ENCODE data around the gene EHBP1.
A peak's percentile ranks its signal among the peaks of the same experiment; 100 is the strongest.

EHBP1 gene

DNA sequence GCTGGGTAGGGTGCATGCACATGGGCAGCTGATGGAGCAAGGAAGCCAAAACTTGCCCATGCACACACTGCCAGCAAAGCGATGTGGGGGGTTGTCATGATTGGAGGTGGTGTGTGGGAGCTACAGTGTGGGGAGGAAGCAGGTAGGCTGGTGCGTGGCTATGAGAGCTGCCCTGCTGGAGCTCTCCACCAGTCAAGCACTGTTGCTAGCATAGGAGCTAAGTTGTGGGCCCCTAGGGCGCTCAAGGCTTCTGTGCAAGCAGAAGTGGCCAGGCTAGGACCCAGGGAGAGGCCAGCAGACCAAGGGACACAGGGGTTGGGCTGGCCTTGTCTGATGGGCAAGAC lies 20.2 kb downstream of the EHBP1 start:
- peak overlapping the region in 1 of 2 experiments; percentile 21 for H3K18ac ChIP-seq (ENCODE audit: low read depth in 1 of 2, low read length in 2 of 2)
- no peak overlapping the region for H2BK5ac ChIP-seq (ENCODE audit: low read depth, low read length, poor library complexity, severe bottlenecking)
- peaks cover 0 to 56% of the 10 kb centered on the region in 2 experiments for H3K36me3 ChIP-seq (ENCODE audit: control insufficient read depth in 1 of 2, insufficient read depth in 2 of 2, low read depth in 1 of 2, low read length in 2 of 2)
- H2BK120ac ChIP-seq (ENCODE audit: low read depth, low read length), result no peak overlapping the region
- H2BK15ac ChIP-seq (ENCODE audit: low read depth, poor library complexity, severe bottlenecking), result no peak overlapping the region
- H2AFZ ChIP-seq (ENCODE audit: low read depth, low read length), result no peak overlapping the region
- peak overlapping the region in 1 of 2 experiments; percentile 4 for H3K14ac ChIP-seq (ENCODE audit: low read length in 2 of 2)
- H3K4me2 ChIP-seq (ENCODE audit: low read length, poor library complexity, severe bottlenecking), result no peak overlapping the region
- no peak overlapping the region for H3K27ac ChIP-seq (ENCODE audit: low read length, poor library complexity, severe bottlenecking)
- DNase-seq, result no peak
- no peak overlapping the region for H4K8ac ChIP-seq (ENCODE audit: low read length)
- H3K79me1 ChIP-seq (replicated peaks; ENCODE audit: low read length, poor library complexity, severe bottlenecking), result peaks cover 12% of the 10 kb centered on the region
- H3K4me1 ChIP-seq (ENCODE audit: control insufficient read depth, insufficient read depth, low read depth, low read length), result peaks cover 10% of the 10 kb centered on the region
- H3K23ac ChIP-seq (ENCODE audit: low read length in 2 of 2), result no peak overlapping the region
- H3K27me3 ChIP-seq (ENCODE audit: control insufficient read depth in 1 of 2, insufficient read depth in 1 of 2, low read length in 2 of 2), result no peaks in the 10 kb centered on the region
- no peak overlapping the region for H3K4me3 ChIP-seq (ENCODE audit: insufficient read depth in 1 of 2, low read depth in 1 of 2, low read length in 2 of 2)
- H2BK12ac ChIP-seq (ENCODE audit: low read length in 2 of 2), result no peak overlapping the region
- 99% methylated on average over 3 of the region's 3 CpGs for WGBS
- no peak overlapping the region for H2AK5ac ChIP-seq (ENCODE audit: low read length, severe bottlenecking)
- no peaks in the 10 kb centered on the region for H3K9me3 ChIP-seq (ENCODE audit: control insufficient read depth, low read length)
- no peak overlapping the region for H3K4ac ChIP-seq (ENCODE audit: low read depth in 1 of 2, low read length in 2 of 2)
- no peak overlapping the region for H4K91ac ChIP-seq (ENCODE audit: low read length)
- no peak overlapping the region for H3K9ac ChIP-seq (ENCODE audit: low read length)

DNA sequence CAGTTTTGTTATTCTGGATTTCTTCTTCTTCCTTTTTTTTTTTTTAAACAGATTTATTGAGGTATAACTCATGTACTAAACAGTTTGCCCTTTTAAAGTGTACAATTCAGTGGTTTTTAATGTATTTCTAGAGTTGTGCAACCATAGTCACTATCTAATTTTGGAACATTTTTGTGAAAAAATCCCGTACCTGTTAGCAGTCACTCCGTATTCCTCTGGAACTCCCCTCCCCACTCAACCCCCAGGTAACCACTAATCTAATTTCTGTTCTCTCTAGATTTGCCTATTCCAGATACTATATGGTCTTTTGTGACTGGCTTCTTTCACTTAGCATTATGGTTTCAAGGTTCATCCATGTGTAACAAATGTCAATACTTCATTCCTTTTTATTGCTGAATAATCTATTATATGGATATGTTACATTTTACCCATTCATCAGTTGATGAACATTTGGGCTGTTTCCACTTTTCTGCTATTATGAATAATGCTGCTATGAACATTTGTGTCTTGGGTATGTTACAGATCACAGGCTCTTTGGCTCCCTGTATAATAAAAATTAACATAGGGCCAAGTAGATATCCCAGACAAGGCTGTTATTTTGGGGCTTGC lies 21.9 kb downstream of the EHBP1 start:
- DNase-seq, result no peak
- no peak overlapping the region for H2AFZ ChIP-seq (ENCODE audit: low read depth, low read length)
- H3K23ac ChIP-seq (ENCODE audit: low read length in 2 of 2), result no peak overlapping the region
- no peak overlapping the region for H3K4me3 ChIP-seq (ENCODE audit: insufficient read depth in 1 of 2, low read depth in 1 of 2, low read length in 2 of 2)
- no peak overlapping the region for H3K9ac ChIP-seq (ENCODE audit: low read length)
- H2BK5ac ChIP-seq (ENCODE audit: low read depth, low read length, poor library complexity, severe bottlenecking), result no peak overlapping the region
- no peak overlapping the region for H3K4ac ChIP-seq (ENCODE audit: low read depth in 1 of 2, low read length in 2 of 2)
- H4K8ac ChIP-seq (ENCODE audit: low read length), result no peak overlapping the region
- no peak overlapping the region for H2BK120ac ChIP-seq (ENCODE audit: low read depth, low read length)
- H3K27me3 ChIP-seq (ENCODE audit: control insufficient read depth in 1 of 2, insufficient read depth in 1 of 2, low read length in 2 of 2), result no peaks in the 10 kb centered on the region
- H3K36me3 ChIP-seq (ENCODE audit: control insufficient read depth in 1 of 2, insufficient read depth in 2 of 2, low read depth in 1 of 2, low read length in 2 of 2), result peaks cover 0 to 60% of the 10 kb centered on the region in 2 experiments
- no peak overlapping the region for H4K91ac ChIP-seq (ENCODE audit: low read length)
- no peak overlapping the region for H3K18ac ChIP-seq (ENCODE audit: low read depth in 1 of 2, low read length in 2 of 2)
- peaks cover 12% of the 10 kb centered on the region for H3K79me1 ChIP-seq (replicated peaks; ENCODE audit: low read length, poor library complexity, severe bottlenecking)
- H3K9me3 ChIP-seq (ENCODE audit: control insufficient read depth, low read length), result peaks cover 15% of the 10 kb centered on the region
- no peak overlapping the region for H2AK5ac ChIP-seq (ENCODE audit: low read length, severe bottlenecking)
- 100% methylated on average over 2 of the region's 2 CpGs for WGBS
- peaks cover 10% of the 10 kb centered on the region for H3K4me1 ChIP-seq (ENCODE audit: control insufficient read depth, insufficient read depth, low read depth, low read length)
- peak overlapping the region; percentile 34 for H3K27ac ChIP-seq (ENCODE audit: low read length, poor library complexity, severe bottlenecking)
- H3K14ac ChIP-seq (ENCODE audit: low read length in 2 of 2), result no peak overlapping the region
- H2BK12ac ChIP-seq (ENCODE audit: low read length in 2 of 2), result no peak overlapping the region
- H3K4me2 ChIP-seq (ENCODE audit: low read length, poor library complexity, severe bottlenecking), result no peak overlapping the region
- no peak overlapping the region for H2BK15ac ChIP-seq (ENCODE audit: low read depth, poor library complexity, severe bottlenecking)

DNA sequence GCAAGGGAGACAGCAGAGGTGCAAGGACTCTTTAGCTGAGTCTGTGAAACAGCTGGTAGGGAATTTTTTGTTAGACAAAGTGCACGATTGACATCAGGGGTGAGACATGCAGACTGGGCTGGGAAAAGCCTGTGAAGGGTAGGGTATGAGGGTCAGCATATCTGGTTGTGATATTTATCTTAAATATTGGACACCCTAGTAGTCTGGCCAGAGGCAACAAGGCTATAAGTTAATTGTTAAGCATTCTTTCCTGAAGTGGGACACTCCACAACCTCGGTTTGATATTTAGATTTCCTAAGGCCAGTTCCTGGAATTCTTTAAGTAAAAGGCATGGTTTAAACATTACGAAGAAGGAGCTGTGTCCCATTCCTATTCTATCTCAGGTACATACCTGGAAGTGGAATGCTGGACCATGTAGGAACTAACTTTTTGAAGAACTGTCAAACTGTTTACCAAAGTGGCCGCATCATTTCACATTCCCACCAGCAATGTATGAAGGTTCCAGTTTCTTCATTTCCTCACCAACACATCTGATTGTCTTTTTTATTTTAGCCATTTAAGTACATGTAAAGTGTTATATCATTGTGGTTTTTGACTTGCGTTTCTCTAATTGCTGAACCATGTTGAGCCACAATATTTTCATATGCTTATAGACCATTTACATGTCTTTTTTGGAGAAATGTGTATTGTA lies 22.5 kb downstream of the EHBP1 start:
- Histone ChIP-seq H2AFZ (ENCODE audit: low read depth, low read length) (no peak overlapping the region), H3K27ac (ENCODE audit: low read length, poor library complexity, severe bottlenecking) (peak overlapping the region; percentile 34), H3K9ac (ENCODE audit: low read length) (no peak overlapping the region), H2BK12ac (ENCODE audit: low read length in 2 of 2) (no peak overlapping the region), H3K9me3 (ENCODE audit: control insufficient read depth, low read length) (peaks cover 16% of the 10 kb centered on the region), H3K23ac (ENCODE audit: low read length in 2 of 2) (no peak overlapping the region), H3K36me3 (ENCODE audit: control insufficient read depth in 1 of 2, insufficient read depth in 2 of 2, low read depth in 1 of 2, low read length in 2 of 2) (peaks cover 0 to 56% of the 10 kb centered on the region in 2 experiments), H3K4me3 (ENCODE audit: insufficient read depth in 1 of 2, low read depth in 1 of 2, low read length in 2 of 2) (no peak overlapping the region), H3K4me1 (ENCODE audit: control insufficient read depth, insufficient read depth, low read depth, low read length) (peaks cover 10% of the 10 kb centered on the region), H4K8ac (ENCODE audit: low read length) (no peak overlapping the region), H3K79me1 (replicated peaks; ENCODE audit: low read length, poor library complexity, severe bottlenecking) (peaks cover 12% of the 10 kb centered on the region), H2BK15ac (ENCODE audit: low read depth, poor library complexity, severe bottlenecking) (no peak overlapping the region), H2BK120ac (ENCODE audit: low read depth, low read length) (no peak overlapping the region), H4K91ac (ENCODE audit: low read length) (no peak overlapping the region), H2BK5ac (ENCODE audit: low read depth, low read length, poor library complexity, severe bottlenecking) (no peak overlapping the region), H3K18ac (ENCODE audit: low read depth in 1 of 2, low read length in 2 of 2) (no peak overlapping the region), H2AK5ac (ENCODE audit: low read length, severe bottlenecking) (peak overlapping the region; percentile 36), H3K4me2 (ENCODE audit: low read length, poor library complexity, severe bottlenecking) (no peak overlapping the region), H3K14ac (ENCODE audit: low read length in 2 of 2) (no peak overlapping the region), H3K27me3 (ENCODE audit: control insufficient read depth in 1 of 2, insufficient read depth in 1 of 2, low read length in 2 of 2) (no peaks in the 10 kb centered on the region), H3K4ac (ENCODE audit: low read depth in 1 of 2, low read length in 2 of 2) (no peak overlapping the region)
- 88% methylated on average over 4 of the region's 5 CpGs for WGBS
- no peak for DNase-seq

DNA sequence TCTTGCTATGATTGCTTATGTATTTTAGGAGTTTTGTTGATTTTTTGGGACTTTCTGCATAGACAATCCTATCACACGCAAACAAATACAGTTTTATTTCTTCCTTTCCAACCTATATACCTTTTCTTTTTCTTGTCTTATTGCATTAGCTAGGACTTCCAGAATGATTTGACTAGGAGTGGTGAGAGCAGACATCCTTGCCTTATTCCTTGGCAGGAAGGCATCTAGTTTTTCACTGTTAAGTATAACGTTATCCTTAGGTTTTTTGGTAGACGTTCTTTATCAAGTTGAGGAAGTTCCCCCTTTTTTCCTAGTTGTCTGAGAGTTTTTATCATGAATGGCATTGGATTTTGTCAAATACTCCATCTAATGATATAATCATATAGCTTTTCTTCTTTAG lies 25.8 kb downstream of the EHBP1 start:
- H2BK5ac ChIP-seq (ENCODE audit: low read depth, low read length, poor library complexity, severe bottlenecking), result no peak overlapping the region
- peaks cover 6% of the 10 kb centered on the region for H3K4me1 ChIP-seq (ENCODE audit: control insufficient read depth, insufficient read depth, low read depth, low read length)
- peaks cover 0 to 36% of the 10 kb centered on the region in 2 experiments for H3K36me3 ChIP-seq (ENCODE audit: control insufficient read depth in 1 of 2, insufficient read depth in 2 of 2, low read depth in 1 of 2, low read length in 2 of 2)
- H3K18ac ChIP-seq (ENCODE audit: low read depth in 1 of 2, low read length in 2 of 2), result no peak overlapping the region
- no peaks in the 10 kb centered on the region for H3K27me3 ChIP-seq (ENCODE audit: control insufficient read depth in 1 of 2, insufficient read depth in 1 of 2, low read length in 2 of 2)
- H3K4me2 ChIP-seq (ENCODE audit: low read length, poor library complexity, severe bottlenecking), result no peak overlapping the region
- 100% methylated on average over 1 of the region's 3 CpGs for WGBS
- H3K4ac ChIP-seq (ENCODE audit: low read depth in 1 of 2, low read length in 2 of 2), result no peak overlapping the region
- peaks cover 16% of the 10 kb centered on the region for H3K9me3 ChIP-seq (ENCODE audit: control insufficient read depth, low read length)
- no peak overlapping the region for H3K14ac ChIP-seq (ENCODE audit: low read length in 2 of 2)
- H3K23ac ChIP-seq (ENCODE audit: low read length in 2 of 2), result no peak overlapping the region
- H4K91ac ChIP-seq (ENCODE audit: low read length), result no peak overlapping the region
- H3K27ac ChIP-seq (ENCODE audit: low read length, poor library complexity, severe bottlenecking), result no peak overlapping the region
- no peak for DNase-seq
- no peak overlapping the region for H4K8ac ChIP-seq (ENCODE audit: low read length)
- H3K9ac ChIP-seq (ENCODE audit: low read length), result no peak overlapping the region
- no peak overlapping the region for H2BK120ac ChIP-seq (ENCODE audit: low read depth, low read length)
- H3K4me3 ChIP-seq (ENCODE audit: insufficient read depth in 1 of 2, low read depth in 1 of 2, low read length in 2 of 2), result no peak overlapping the region
- H2AK5ac ChIP-seq (ENCODE audit: low read length, severe bottlenecking), result no peak overlapping the region
- no peak overlapping the region for H2BK12ac ChIP-seq (ENCODE audit: low read length in 2 of 2)
- no peak overlapping the region for H2AFZ ChIP-seq (ENCODE audit: low read depth, low read length)
- H2BK15ac ChIP-seq (ENCODE audit: low read depth, poor library complexity, severe bottlenecking), result no peak overlapping the region
- H3K79me1 ChIP-seq (replicated peaks; ENCODE audit: low read length, poor library complexity, severe bottlenecking), result peaks cover 4% of the 10 kb centered on the region
